Stimulated activated CD4-positive, alpha-beta T cell treated with anti-CD3 and anti-CD28 coated beads, Interleukin-2, amount 100 ng/mL, for 48 hours (primary cell): ENCODE data around the gene CDKAL1.
"Not testable (repeated sequence)": the region's sequence is repeated elsewhere in the genome, so short reads cannot be mapped to it uniquely, and the experiment has no call there.

Experiments used
- DNase-seq, 2 donors: peaks; one replicate each; pipeline ENCODE4 v3.0.0-alpha.2; 2020

Gene CDKAL1

DNA sequence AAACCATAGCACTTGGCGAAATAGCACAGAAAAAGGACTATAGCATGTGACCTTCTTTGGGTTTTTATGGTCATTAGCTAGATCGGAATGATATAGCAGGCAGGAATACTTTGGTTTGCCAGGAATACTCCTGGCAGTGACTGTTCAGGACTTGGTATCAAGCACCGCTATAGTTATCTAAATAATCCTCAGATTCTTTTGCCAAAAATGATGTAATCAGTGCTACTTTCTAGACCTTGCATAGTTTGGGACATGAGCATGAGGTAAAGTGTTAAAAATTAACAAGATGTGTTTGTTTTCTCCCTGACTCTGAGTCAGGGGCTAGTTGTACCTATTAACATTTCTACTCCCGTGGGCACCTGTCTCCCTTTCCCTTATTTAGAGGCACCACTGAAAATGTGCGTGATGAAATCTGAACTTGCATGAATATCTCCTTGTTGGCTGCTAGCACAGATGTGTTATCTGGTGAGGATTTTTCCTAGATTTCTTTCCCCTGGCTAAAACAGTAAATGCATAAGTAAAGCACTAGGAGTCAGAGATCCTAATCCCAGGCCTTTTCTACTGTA lies 511.0 kb downstream of the CDKAL1 start:
- DNase-seq: no peak

DNA sequence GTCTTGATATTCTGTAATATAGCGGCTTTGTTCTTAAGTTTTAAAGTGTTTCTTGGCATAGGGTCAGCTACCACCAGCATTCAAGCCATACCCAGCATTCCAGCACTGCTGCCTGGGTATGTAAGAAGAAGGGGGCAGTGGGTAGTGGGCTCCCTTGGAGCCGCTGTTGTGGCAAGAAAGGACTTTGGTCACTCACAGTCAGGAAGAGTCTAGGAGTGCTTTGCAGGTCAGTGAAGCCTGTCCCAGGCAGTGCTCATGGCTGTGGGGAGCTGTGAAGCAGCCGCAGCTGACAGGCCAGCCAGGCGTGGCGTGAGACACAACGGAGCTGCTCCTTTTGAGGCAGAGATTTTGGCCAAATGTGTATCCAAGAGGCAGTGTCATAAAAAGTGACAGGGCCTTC lies 512.0 kb downstream of the CDKAL1 start:
- no peak for DNase-seq

DNA sequence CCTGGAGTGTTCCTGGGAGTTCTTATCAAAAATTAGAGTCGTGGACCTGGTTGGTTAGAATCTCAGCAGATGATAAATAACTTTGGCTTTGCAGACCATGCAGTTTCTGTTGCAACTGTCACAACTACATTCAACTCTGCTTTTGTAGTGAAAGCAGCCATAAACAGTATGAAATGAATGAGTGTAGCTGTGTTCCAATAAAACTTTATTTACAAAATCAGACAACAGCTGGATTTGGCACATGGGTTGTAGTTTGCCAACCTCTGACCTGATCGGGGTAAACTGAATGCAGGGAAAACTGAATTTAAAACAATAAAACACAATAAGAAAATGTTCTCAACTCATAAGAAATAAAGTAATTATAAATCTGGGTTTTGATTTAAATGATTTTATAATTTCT lies 513.8 kb downstream of the CDKAL1 start:
- DNase-seq: no peak

DNA sequence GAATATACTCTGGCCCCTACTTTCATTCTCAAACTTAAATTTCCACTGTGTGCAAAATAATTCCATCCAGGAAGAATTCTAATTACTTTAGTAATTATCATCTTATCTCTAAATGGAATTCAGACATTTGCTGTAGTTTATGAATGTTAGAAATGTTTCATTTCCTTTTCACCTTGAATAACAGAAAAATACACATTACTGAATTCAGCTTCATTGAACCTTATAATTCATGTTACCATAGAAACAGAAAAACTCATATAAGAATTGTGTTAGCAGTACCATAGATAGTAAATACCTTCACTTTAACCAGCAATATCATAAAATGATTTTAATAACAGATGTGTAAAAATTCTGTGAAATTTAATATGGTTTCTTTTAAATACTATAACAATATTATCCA lies 514.9 kb downstream of the CDKAL1 start:
- no peak for DNase-seq

DNA sequence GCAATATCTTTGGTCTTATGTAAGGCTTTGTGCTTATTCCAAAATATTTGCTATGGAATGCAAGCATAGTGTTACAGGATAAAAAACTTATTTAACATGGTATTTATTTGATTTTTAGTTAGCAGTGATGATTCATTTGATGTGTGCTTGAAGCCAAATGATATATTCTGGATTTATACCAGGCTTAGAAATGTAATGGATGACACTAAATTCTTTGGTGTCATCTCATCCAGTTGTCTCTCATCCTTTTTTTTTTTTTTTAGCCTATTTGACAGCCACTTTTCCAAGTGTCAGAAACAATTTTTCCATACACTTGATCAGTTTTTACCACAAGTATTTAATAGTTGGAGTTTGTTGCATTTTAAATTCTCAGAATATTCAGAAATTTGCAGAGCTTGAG lies 515.3 kb downstream of the CDKAL1 start:
- no peak for DNase-seq

DNA sequence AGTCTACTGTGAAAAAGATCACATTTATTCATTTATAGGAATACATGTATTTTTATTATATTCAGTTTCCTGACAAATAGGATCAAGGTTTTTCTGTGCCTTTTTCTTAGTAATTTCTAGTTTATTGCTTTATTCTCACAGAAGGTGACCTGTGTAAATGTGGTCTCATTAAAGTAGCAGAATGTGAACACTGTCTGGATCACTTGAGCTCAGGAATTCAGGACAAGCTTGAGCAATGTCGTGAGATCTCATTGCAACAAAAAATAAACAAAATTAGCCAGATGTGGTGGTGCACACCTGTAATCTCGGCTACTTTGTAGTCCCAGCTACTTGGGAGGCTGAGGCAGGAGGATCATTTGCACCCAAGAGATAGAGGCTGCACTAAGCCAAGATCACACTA lies 516.7 kb downstream of the CDKAL1 start:
- no peak for DNase-seq

DNA sequence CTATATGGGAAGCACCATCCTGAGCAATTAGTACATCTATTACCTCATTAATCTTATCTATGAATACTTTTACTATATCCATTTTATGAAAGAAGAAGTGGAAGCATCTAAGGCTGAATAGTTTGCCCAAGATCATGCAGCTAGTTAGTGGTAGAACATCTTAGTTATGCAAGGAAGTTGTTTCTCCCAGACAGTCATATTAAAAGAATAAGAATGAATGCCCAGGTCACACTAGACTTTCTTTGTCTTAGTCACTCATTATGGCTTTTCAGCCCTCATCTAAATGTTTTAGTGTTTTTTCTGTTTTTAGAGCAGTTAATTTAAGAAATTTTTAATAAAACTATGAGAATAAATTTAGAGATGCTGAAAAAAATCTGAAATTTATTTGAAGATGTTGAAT lies 517.5 kb downstream of the CDKAL1 start:
- no peak for DNase-seq

DNA sequence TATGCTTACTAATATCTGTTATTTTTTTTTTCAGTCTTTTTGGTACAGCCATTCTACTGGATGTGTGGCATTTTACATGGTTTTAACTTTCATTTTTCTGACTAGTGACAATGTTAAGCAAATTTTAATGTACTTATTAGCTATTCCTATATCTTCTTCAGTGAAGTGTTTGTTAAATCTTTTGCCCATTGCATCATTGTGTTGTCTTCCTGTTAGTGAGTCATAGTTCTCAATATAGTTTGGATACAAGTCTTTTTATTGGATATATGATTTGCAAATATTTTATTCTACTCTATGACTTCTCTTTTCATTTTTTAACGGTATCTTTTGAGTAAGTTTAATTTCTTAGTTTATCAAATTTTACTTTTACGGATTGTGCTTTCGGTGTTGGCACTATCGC lies 519.4 kb downstream of the CDKAL1 start:
- no peak for DNase-seq

DNA sequence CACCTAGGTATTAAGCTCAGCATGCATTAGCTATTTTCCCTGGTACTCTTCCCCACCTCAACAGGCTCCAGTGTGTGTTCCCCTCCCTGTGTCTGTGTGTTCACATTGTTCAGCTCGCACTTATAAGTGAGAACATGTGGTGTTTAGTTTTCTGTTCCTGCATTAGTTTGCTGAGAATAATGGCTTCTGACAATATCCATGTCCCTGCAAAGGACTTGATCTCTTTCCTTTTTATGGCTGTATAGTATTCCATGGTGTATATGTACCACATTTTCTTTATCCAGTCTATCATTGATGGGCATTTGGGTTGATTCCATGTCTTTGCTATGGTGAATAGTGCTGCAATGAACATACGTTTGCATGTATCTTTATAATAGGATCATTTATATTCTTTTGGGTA lies 521.2 kb downstream of the CDKAL1 start:
- not testable (repeated sequence) for DNase-seq

DNA sequence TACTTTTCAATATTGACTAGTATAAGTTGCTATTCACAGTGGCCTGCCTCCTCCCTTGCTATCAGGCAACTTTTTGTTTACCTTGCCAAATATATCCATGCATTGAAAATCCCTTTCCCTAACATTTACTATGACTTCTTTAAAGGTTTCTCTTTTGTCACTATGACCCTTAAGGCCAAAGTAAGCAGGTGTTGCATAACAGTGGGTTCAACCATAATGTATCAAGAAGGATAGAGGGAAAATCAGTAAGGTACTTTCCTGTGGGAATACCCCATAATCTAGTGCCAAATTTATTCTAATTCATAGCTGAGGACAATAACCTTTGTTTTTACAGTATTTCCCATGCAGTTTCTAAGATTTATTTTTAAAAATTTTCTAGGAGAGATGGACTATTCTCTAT lies 527.6 kb downstream of the CDKAL1 start:
- no peak for DNase-seq

DNA sequence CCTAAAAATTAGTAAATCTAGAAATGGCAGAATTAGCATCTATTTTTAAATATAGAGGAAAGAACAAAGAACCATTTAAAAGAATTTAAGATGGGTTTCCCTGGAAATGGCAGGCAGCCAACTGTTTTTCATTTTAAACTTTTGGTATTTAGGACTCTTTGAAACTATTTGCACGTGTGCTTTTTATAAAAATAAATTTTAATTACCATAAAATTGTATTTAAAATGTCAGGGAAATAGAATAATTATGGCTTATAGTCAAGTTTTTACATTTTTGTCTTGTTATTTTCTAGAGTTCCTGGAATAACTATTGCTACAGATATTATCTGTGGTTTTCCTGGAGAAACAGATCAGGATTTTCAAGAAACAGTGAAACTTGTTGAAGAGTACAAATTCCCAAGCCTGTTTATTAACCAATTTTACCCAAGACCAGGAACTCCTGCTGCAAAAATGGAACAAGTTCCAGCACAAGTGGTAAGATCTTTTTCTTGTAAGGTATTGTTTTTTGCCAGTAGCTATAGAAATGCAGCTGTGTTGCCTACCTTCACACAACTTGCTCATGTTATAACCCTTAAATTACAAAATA lies 530.6 kb downstream of the CDKAL1 start:
- DNase-seq: no peak

DNA sequence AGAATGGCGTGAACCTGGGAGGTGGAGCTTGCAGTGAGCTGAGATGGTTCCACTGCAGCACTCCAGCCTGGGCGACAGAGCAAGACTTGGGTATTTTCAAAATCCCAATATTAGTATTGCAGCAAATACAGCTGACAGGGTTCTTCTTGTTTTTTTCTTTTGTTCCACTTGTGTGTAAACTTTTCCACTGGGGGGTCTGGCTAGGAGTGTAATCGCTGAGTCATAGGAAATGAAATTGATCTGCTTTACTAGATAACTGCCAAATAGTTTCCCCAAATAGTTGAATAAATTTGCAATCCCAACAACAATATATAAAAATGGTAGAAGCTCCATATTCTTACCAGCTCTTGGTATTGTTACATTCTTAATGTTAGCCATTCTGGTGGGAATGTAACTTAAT lies 533.3 kb downstream of the CDKAL1 start:
- no peak for DNase-seq

DNA sequence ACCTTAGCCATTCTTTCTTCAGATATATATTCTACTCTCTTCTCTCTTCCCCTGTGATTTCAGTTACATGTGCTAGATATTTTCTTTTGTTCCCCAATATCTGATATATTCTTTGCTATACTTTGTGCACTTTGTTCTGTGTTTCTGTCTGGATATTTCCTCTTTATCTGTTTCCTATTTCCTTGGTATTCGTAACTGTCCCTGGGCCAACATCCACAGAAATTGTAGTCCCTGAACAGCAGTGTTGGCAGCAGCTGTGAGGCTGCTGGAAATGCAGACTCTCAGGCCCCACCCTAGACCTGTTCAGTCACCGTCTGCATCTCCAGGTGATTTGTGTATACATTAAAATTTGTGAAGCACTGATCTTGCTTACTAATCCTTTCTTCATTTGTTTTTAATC lies 536.4 kb downstream of the CDKAL1 start:
- DNase-seq: no peak

DNA sequence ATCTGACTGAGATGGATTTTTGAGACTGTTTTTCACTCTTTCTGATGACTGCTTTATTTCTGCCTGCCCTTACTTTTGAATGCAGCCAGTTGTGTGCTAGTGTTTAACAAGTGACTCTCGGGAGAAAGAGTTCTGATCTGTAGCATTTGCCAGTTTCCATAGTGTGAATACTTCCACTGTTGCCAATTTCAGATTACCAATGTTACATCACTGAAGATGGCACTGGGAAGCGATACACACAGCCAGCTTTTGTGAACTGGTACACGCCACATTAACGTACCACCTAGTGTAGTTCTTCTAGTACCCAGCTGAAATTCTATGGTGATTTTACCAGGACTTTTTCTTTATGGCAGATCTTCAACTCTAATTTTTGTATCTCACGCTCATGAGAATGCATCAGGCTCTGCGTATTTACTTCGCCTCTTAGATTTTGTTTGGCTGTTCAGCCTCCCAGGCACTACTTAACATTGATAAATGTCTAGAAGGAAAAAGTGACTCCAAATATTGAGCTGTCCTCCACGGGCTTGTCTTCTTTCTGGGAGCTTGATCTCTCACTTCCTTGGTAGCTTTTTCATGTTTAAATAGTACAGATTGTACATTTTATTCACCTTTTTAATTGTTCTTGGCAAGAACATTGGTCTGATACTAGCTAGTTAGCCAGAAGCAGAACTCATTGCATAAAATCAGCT lies 537.7 kb downstream of the CDKAL1 start:
- no peak for DNase-seq

DNA sequence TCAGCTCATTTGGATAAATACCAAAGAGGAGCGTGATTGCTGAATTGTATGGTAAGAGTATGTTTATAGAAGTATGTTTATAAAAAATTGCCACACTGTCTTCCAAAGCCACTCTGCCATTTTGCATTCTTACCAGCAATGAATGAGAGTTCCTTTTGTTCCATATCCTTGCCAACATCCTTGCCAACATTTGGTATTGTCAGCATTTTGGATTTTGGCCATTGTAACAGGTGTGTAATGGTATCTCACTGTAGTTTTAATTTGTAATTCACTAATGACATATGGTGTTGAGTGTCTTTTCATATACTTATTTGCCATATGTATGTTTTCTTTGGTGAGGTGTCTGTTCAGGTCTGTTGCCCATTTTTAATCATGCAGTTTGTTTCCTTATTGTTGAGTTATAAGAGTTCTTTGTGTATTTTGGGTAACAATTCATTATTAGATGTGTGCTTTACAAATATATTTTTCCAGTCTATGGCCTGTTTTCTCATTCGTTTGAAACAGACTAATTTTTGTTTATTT lies 539.1 kb downstream of the CDKAL1 start:
- no peak for DNase-seq

DNA sequence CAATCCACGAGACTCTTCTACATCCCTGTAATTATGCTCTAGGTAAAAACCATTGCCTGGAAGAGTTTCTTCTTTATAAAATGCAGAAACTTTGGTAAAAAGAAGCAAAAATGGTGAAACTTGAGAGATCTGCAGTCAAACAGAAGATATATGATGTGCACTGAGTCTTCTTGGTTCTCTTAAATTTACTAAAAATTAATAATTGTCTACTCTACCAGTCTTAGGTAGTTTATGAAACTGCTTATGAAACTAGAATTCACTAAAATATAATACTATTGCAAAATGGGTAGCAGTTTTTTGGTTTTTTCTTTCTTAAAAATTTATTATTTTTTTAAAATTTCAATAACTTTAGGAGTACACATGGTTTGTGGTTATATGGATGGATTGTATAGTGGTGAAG lies 540.2 kb downstream of the CDKAL1 start:
- DNase-seq: no peak

DNA sequence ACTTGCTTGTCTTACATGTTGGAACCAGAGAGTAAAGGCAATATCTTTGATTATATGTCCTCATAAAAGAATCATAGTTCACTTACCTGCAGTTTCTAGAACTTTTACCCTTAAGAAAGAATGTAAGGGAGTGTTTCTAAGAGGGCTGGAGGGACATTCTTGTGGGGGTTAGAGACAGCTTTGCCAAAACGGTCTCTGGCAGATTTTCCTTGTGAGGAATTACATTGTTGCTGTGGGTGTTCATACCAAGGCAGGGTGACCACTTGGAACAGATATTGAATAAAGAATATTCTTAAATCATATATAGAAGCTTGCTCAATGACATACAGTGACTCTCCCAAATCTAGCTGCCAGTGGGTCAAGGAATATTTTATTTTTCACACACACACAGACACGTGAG lies 541.7 kb downstream of the CDKAL1 start:
- no peak for DNase-seq

DNA sequence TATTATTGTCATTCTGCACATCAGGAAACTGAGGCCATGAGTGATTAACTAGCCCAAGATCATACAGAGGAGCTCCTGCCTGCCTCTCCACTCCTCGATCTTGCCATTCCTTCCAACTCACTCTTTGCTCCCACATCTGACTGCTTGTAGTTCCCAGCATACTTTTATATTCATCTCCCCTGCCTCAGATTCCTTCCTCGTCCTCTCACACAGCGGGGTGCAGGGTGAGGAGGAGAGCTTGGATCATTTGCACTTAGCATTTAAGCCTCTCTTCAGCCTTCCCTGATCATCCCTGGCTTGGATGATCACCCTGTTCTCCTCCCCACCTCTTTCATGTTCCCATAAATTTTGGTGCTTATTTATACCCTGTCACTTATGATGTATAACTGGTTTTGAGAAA lies 544.2 kb downstream of the CDKAL1 start:
- no peak for DNase-seq

DNA sequence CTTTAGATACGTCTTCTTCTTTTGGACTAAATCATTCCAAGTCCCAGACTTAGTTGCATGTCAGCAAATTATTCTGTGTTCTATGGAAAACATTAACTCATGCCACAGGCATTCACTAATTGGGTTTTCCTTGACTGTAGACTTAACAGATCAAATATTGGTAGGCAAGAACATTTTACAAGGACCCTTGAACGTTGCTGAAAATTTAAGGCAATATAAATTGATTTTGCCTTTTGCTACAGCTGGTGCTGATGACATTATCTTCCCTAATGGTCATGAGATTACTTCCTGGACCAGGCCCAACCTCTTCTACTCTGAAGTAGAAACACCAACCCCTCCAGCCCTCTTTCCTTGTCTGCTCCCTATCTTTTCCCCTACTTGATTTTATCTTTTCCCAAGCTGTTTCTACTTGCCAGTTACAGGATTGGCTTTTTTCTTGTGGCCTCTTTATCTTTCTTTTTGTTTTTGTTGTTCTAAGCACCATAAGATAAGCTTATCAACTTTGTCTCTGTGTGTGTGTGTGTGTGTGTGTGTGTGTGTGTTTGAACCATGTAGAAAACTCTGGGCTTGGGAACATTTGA lies 545.3 kb downstream of the CDKAL1 start:
- no peak for DNase-seq

DNA sequence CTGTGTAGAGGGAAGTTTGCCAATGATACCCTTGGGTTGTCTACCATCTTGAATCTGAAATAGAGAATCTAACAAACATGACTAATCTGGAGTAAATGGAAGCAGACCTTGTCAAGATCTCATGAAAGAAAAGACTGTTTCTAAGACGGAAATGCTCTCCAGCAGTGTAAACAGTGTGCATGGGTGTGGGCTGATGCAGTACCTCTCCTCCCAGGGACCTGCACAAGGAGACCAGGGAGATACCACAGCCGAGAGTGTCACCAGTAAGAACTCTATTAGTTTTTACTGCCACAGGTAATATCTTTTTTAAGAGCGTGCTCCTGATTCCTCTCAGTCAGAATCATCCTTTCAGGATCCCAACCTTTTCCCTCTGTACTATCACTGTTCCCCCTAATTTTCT lies 546.0 kb downstream of the CDKAL1 start:
- DNase-seq: no peak

DNA sequence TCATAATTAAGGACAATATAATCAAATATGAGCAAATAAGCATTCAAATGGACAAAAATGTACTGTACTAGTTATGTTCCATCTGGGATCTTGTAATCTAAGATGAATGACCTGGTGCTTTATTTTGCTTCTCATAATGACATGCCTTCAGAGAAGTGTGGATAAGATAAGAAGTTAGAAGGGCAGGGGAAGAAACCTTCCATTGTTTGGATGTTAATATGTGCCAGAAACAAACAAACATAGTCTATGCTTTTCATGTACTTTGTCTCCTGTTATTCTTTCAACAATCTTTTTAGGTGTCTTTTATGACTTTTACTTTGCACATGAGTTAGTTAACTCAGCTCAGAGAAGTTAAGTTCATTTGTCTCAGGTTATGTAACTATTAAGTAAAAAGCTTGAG lies 547.8 kb downstream of the CDKAL1 start:
- DNase-seq: no peak

DNA sequence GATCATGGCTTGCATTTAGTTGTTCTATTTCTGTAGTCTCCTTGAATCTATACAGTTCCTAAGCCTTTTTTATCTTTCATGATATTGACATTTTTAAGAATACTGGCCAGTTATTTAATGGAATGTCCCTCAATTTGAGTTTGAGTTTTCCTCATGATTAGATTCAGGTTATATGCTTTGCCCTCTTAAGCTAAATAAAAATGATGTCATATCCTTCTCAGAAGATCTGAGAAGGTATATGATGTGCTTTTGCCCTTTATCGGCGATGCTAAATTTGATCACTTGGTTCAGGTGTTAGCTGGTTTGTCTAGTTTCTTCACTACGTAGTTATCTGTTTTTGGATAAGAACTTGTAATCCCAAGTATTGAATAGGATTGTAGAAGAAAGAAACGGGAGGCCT lies 549.5 kb downstream of the CDKAL1 start:
- DNase-seq: no peak

DNA sequence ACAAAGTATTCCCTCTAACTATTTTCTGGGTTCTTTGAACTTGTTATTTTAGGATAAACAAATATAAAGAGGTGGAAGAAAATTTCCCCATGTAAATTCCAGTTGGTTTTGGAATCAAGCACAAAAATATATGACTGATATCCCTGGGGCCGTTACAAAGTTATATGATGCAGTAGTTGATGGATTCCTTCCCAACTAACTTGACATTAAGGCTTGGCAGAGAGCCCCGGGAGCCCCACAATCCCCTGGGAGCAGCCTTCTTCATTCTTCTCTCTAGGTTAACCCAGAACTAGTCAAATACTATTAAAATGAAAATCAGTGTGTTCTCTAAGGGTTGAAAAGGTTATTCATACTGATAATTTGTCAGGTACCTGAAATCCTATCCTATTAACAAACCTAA lies 550.4 kb downstream of the CDKAL1 start:
- no peak for DNase-seq

DNA sequence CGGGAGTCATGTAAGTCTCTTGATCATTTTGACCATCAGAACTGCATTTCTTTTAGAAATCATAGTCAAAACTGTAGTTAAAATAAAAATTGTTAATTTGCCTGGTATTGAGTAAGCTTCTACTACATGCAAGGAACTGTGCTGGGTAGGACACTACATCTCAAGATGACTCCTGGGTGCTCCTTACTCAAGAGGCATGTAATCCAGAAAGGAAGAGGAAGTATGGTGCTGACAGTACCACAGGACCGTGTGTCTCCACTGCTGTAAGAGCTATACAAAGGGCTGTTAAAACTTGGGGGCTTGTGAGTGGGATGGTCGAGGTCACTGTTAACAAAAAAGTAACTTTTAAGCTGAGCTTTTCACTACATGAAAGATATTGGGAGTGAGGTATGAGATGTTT lies 551.0 kb downstream of the CDKAL1 start:
- DNase-seq: no peak
